K562 (cell line): Measurements from ENCODE around the gene LHB. TPM values are rescaled to one million over a fixed set of nuclear protein-coding genes. Genes with fewer than 3 reads are reported as not detected.
A peak's percentile ranks its signal among the peaks of the same experiment; 100 is the strongest.

Experiments
- CAMTA2 ChIP-seq: fragments of 250-450 bp; sonication (Bioruptor Pico); conservative IDR thresholded peaks from 2 replicates; pipeline ENCODE4 v1.5.1; 2022
- COPS2 ChIP-seq: fragments of 450-650 bp; conservative IDR thresholded peaks from 2 replicates; pipeline ENCODE4 v1.6.1; 2016; ENCODE audit warnings: mild to moderate bottlenecking, moderate library complexity
- FOS ChIP-seq: IDR thresholded peaks from 3 replicates; pipeline ENCODE4 v1.6.1; 2011; ENCODE audit not compliant: insufficient read length; ENCODE audit errors: extremely low read depth
- FOXA3 ChIP-seq, 2 experiments: fragments of 450-650 bp in 1 of 2; sonication (generic) in 1 of 2; formaldehyde crosslinking; IDR thresholded peaks in 1 of 2; conservative IDR thresholded peaks in 1 of 2; 2 replicates each; pipeline versions ENCODE4 v1.4.0 to v1.8.0; 2020 to 2022; ENCODE audit warnings: mild to moderate bottlenecking in 2 of 2, missing genetic modification reagents in 1 of 2
- FOXO4 ChIP-seq: fragments of 450-650 bp; formaldehyde crosslinking; IDR thresholded peaks from 2 replicates; pipeline ENCODE4 v1.4.0; 2020; ENCODE audit warnings: mild to moderate bottlenecking, moderate library complexity
- JUND ChIP-seq, 2 experiments: IDR thresholded peaks; 2 replicates in 1 of 2; 3 replicates in 1 of 2; pipeline ENCODE4 v1.6.1; 2011; ENCODE audit warnings: borderline replicate concordance in 2 of 2, low read depth in 2 of 2, low read length in 2 of 2, improper control_type of control experiment in 1 of 2, missing biosample characterization in 1 of 2, missing genetic modification characterization in 1 of 2, missing genetic modification reagents in 1 of 2
- KAT2B ChIP-seq: IDR thresholded peaks from one replicate; pipeline ENCODE4 v1.6.1; 2012; ENCODE audit warnings: low read depth, mild to moderate bottlenecking, control low read depth, inconsistent platforms, low read length, moderate library complexity
- KDM4B ChIP-seq, 2 experiments: fragments of 450-650 bp in 1 of 2; sonication (generic) in 1 of 2; IDR thresholded peaks; 2 replicates each; pipeline ENCODE4 v1.6.1; 2016 to 2017; ENCODE audit warnings: borderline replicate concordance in 2 of 2, antibody characterized with exemption in 1 of 2, low read depth in 1 of 2, mild to moderate bottlenecking in 1 of 2
- MTF1 ChIP-seq: fragments of 250-450 bp; sonication (Bioruptor Pico); IDR thresholded peaks from 2 replicates; pipeline ENCODE4 v1.9.0; 2021; ENCODE audit warnings: moderate library complexity, mild to moderate bottlenecking, inconsistent platforms, borderline replicate concordance
- PATZ1 ChIP-seq: fragments of 250-450 bp; sonication (Bioruptor Pico); IDR thresholded peaks from 2 replicates; pipeline ENCODE4 v1.5.0; 2020; ENCODE audit warnings: mild to moderate bottlenecking, borderline replicate concordance
- STAG1 ChIP-seq: sonication (generic); formaldehyde crosslinking; IDR thresholded peaks from 2 replicates; pipeline ENCODE4 v1.5.0; 2020; ENCODE audit warnings: missing genetic modification reagents, borderline replicate concordance
- STAT5A ChIP-seq: IDR thresholded peaks from 2 replicates; pipeline ENCODE4 v1.6.1; 2012; ENCODE audit warnings: low read length, inconsistent platforms, borderline replicate concordance
- TAF15 ChIP-seq: fragments of 200-400 bp; formaldehyde crosslinking; IDR thresholded peaks from 2 replicates; pipeline ENCODE4 v1.6.1; 2017; ENCODE audit warnings: mild to moderate bottlenecking, low read depth, low read length, moderate library complexity
- TRIM24 ChIP-seq, 2 experiments: fragments of 450-650 bp; IDR thresholded peaks; 2 replicates each; pipeline ENCODE4 v1.6.1; 2016
- TSC22D4 ChIP-seq: fragments of 450-650 bp; IDR thresholded peaks from 2 replicates; pipeline ENCODE4 v1.6.1; 2016; ENCODE audit warnings: missing genetic modification characterization, missing biosample characterization, control low read depth
- ZBTB49 ChIP-seq: sonication (generic); formaldehyde crosslinking; IDR thresholded peaks from 2 replicates; pipeline ENCODE4 v1.8.0; 2022; ENCODE audit warnings: missing genetic modification reagents, mild to moderate bottlenecking, borderline replicate concordance
- ZNF239 ChIP-seq: fragments of 250-450 bp; sonication (Bioruptor Pico); IDR thresholded peaks from 2 replicates; pipeline ENCODE4 v1.4.0; 2020; ENCODE audit warnings: mild to moderate bottlenecking
- ZNF311 ChIP-seq: fragments of 250-450 bp; sonication (Bioruptor Pico); IDR thresholded peaks from 2 replicates; pipeline ENCODE4 v1.4.0; 2020; ENCODE audit warnings: mild to moderate bottlenecking, moderate library complexity
- ZNF316 ChIP-seq: fragments of 450-650 bp; IDR thresholded peaks from 2 replicates; pipeline ENCODE4 v1.6.1; 2016
- polyA plus RNA-seq, 8 experiments: library from polyadenylated mRNA; depleted of rRNA in 4 of 8; stranded (reverse) in 5 of 8; unstranded in 3 of 8; fragments of >200 nt; fragmentation: Nextera tagmentation in 2 of 8; fragmentation: Illumina TruSeq in 1 of 8; extraction: Ambion mirVana in 2 of 8; extraction: Trizol in 1 of 8; gene quantifications; 2 replicates each; pipeline versions ENCODE4 v1.2.1 to v1.2.3, GENCODE V29; 2011 to 2014; ENCODE audit warnings: inconsistent platforms in 1 of 8, missing spikeins in 1 of 8
- total RNA-seq, 7 experiments: library from RNA; depleted of rRNA in 6 of 7; stranded (reverse); fragments of >200 nt in 6 of 7; fragmentation: Illumina TruSeq in 2 of 7; extraction: Trizol in 2 of 7; gene quantifications; 2 replicates each; pipeline versions ENCODE4 v1.2.1 to v1.2.3, GENCODE V29; 2011 to 2021; ENCODE audit warnings: low replicate concordance in 1 of 7

The LHB gene
- total and polyA plus RNA-seq, 9 of the 15 experiments (the other 6 are each of a cell fraction or from before 2014, with no cell fraction given): 0.54 TPM; not detected in 8

DNA sequence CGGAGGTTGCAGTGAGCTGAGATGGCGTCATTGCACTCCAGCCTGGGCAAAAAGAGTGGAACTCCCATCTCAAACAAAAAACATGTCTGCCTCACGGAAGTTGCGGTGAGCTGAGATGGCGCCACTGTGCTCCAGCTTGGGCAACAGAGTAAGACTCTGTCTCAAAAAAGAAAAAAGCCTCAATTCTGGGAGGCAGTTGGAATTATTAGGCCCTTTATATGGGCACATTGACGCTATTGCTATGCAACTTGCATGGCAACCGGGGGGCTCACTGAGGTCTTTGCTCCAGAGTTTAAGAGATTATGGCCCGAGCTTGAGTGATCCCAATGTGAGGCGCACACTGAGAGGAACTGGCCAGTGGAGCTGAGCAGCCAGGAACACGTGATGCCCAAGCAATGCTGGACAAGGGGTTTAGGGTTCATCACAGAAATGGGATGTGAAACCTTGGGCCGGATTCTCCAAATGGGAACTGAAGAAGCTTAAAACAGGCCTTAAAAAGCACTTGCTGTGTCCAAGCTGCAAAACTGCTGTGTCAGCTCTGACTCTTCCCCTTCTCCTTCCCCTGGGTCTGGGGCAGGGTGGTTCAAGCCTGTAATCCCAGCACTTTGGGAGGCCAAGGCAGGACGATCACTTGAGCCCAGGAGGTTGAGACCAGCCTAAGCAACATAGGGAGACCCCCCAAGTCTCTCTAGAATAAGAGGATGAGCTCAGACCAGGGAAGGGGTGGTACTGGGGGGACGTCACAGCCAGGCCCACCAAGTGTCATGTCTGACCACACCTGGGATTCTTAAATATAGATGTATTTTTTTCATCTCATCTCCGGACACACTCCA, 49.3 kb downstream of the LHB start (continued):
- TF ChIP-seq ZBTB49: no peak
- TF ChIP-seq FOS: no peak
- no peak for TF ChIP-seq ZNF311
- no peak for TF ChIP-seq FOXA3 (CRISPR knock-in tag; conservative IDR thresholded peaks at IDR 0.05 in 1 of 2, IDR thresholded peaks at IDR 0.05 in 1 of 2)
- no peak for TF ChIP-seq KDM4B (IDR thresholded peaks at IDR 0.05; ENCODE audit: borderline replicate concordance in 2 of 2, low read depth in 1 of 2)
- peak; percentile 100 for TF ChIP-seq ZNF316
- peak; percentile 36 for TF ChIP-seq CAMTA2 (CRISPR knock-in tag)
- no peak for TF ChIP-seq COPS2
- TF ChIP-seq TAF15: peak; percentile 67; the same call in 1 of the 2 replicates
- TF ChIP-seq PATZ1 (CRISPR knock-in tag): peak; percentile 63; the same call in 1 of the 2 replicates
- TF ChIP-seq KAT2B: no peak
- TF ChIP-seq JUND (IDR thresholded peaks at IDR 0.05; ENCODE audit: borderline replicate concordance, low read depth, low read length): peak; percentile 15; the same call in 1 of the 2 replicates
- no peak for TF ChIP-seq JUND (tag; IDR thresholded peaks at IDR 0.05; ENCODE audit: borderline replicate concordance, low read depth, low read length)
- no peak for TF ChIP-seq ZNF239
- TF ChIP-seq STAG1 (CRISPR knock-in tag): no peak
- TF ChIP-seq MTF1 (CRISPR knock-in tag): no peak
- TF ChIP-seq TRIM24 (IDR thresholded peaks at IDR 0.05): peak in 1 of 2 experiments; percentile 57; a peak in 1 of 4 replicates
- no peak for TF ChIP-seq TSC22D4 (tag)
- TF ChIP-seq FOXO4 (CRISPR knock-in tag): peak; percentile 82
- TF ChIP-seq STAT5A: no peak; the same call in 1 of the 2 replicates
